Measurements from ENCODE around the gene SUFU. TPM values are rescaled to one million over a fixed set of nuclear protein-coding genes. Genes with fewer than 3 reads are reported as not detected.

Gene SUFU
- total and polyA plus RNA-seq, 2 of the 8 experiments (the other 6 are each of a cell fraction or from before 2014, with no cell fraction given) = 7.0 to 10.8 TPM

GRCh38 chr10:102553771-102554170 lies 50.0 kb downstream of the SUFU start:
- H3K27me3 ChIP-seq (replicated peaks in 1 of 4; ENCODE audit: control insufficient read depth in 3 of 4, extremely low read depth in 1 of 4, insufficient read depth in 3 of 4, low read length in 3 of 4) = no peaks in the 10 kb centered on the region; a peak in 1 of 7 replicates
- FAIRE-seq (no peak), DNase-seq (ENCODE audit: low read depth in 1 of 2, low spot score in 2 of 2) (no peak)
- H2AK5ac ChIP-seq (ENCODE audit: low read depth, low read length) = no peak overlapping the region
- H2BK5ac ChIP-seq (ENCODE audit: low read depth, low read length) = no peak overlapping the region
- CTCF ChIA-PET (ENCODE audit: partially characterized antibody) = interaction anchor here (1.0 to 2.0 kb wide), 4 partner anchors 10 to 50 kb away, joined by 3 to 10 read pairs (median 6); partner anchors contain the start of gene SUFU
- H3K79me2 ChIP-seq (ENCODE audit: control insufficient read depth in 1 of 2, insufficient read depth in 2 of 2, low read length in 2 of 2) = no peaks in the 10 kb centered on the region
- H3K23ac ChIP-seq (ENCODE audit: insufficient read length) = no peak overlapping the region
- H2BK20ac ChIP-seq (ENCODE audit: low read length) = no peak overlapping the region
- H4K5ac ChIP-seq (ENCODE audit: insufficient read length, low read depth, low read length) = no peak overlapping the region
- H2BK12ac ChIP-seq (ENCODE audit: low read depth, low read length) = no peak overlapping the region
- no peaks in the 10 kb centered on the region for H3K4me1 ChIP-seq (replicated peaks in 1 of 4; ENCODE audit: control insufficient read depth in 3 of 4, insufficient read depth in 4 of 4, low read length in 3 of 4)
- H3K4me2 ChIP-seq (ENCODE audit: insufficient read depth in 1 of 2, low read depth in 2 of 2, low read length in 2 of 2) = no peak overlapping the region
- no peaks in the 10 kb centered on the region for H3K79me1 ChIP-seq (ENCODE audit: low read depth, low read length)
- no peak overlapping the region for H3K27ac ChIP-seq (ENCODE audit: low read depth, low read length)
- H3K14ac ChIP-seq (ENCODE audit: insufficient read length) = no peak overlapping the region
- H2BK120ac ChIP-seq (replicated peaks; ENCODE audit: low read depth, low read length) = no peak overlapping the region
- no peak overlapping the region for H3K18ac ChIP-seq (ENCODE audit: extremely low read depth, low read length)
- no peak overlapping the region for H3K4ac ChIP-seq (replicated peaks; ENCODE audit: insufficient read length, low read depth, low read length)
- no peak overlapping the region for H2AFZ ChIP-seq (ENCODE audit: low read length)
- no peak overlapping the region for H4K8ac ChIP-seq (ENCODE audit: extremely low read depth, insufficient read depth, low read length)
- POLR2A ChIA-PET (ENCODE audit: partially characterized antibody) = no interaction called here
- no peak overlapping the region for H2BK15ac ChIP-seq (ENCODE audit: low read length)
- no peaks in the 10 kb centered on the region for H3K9me3 ChIP-seq (ENCODE audit: insufficient read depth in 2 of 2, low read depth in 1 of 2, low read length in 1 of 2)
- no peak overlapping the region for H4K91ac ChIP-seq (replicated peaks; ENCODE audit: insufficient read length, low read length)
- H3K4me3 ChIP-seq (ENCODE audit: extremely low read depth in 1 of 4, insufficient read depth in 2 of 4, low read depth in 3 of 4, low read length in 4 of 4) = no peak overlapping the region
- WGBS, 2 experiments (ENCODE audit: extremely low coverage in 1 of 2, insufficient coverage in 1 of 2, insufficient read length in 1 of 2, insufficient replicate concordance in 2 of 2, low coverage in 1 of 2, low lambda C conversion rate in 2 of 2, missing lambda C conversion rate in 1 of 2) = 96% methylated on average over 7 of the region's 7 CpGs; no CpG with 5 or more reads in 1 of the 2 experiments
- H3K23me2 ChIP-seq (ENCODE audit: low read depth, low read length) = no peaks in the 10 kb centered on the region
- peaks cover 0 to 4% (median 0%) of the 10 kb centered on the region in 4 experiments; a peak in 2 of 8 replicates for H3K36me3 ChIP-seq (ENCODE audit: control insufficient read depth in 2 of 4, insufficient read depth in 4 of 4, low read length in 3 of 4)
- H3K56ac ChIP-seq (replicated peaks; ENCODE audit: insufficient read length, low read depth, low read length) = no peak overlapping the region
- peaks cover 3 to 6% of the 10 kb centered on the region in 2 experiments for H4K20me1 ChIP-seq (replicated peaks in 1 of 2; ENCODE audit: control insufficient read depth in 1 of 2, insufficient read depth in 2 of 2, low read length in 2 of 2)
- no peak overlapping the region for H3K9ac ChIP-seq (replicated peaks in 1 of 4; ENCODE audit: extremely low read depth in 1 of 4, low read depth in 3 of 4, low read length in 3 of 4)
- TF ChIP-seq MAFK (IDR thresholded peaks at IDR 0.05; ENCODE audit: low read depth, low read length) (no peak), TCF12 (IDR thresholded peaks at IDR 0.05; ENCODE audit: low read depth, low read length) (no peak), CBX5 (IDR thresholded peaks at IDR 0.05; ENCODE audit: low read depth, low read length) (no peak), JUND (IDR thresholded peaks at IDR 0.05; ENCODE audit: low read length) (no peak), MAX (IDR thresholded peaks at IDR 0.05) (no peak), TEAD4 (IDR thresholded peaks at IDR 0.05; ENCODE audit: low read depth, low read length) (no peak), NRF1 (IDR thresholded peaks at IDR 0.05; ENCODE audit: low read depth, low read length) (no peak)

Measured in H1 (cell line).